Measurements from ENCODE around the gene HCN3.
A peak's percentile ranks its signal among the peaks of the same experiment; 100 is the strongest.

HCN3 gene

DNA sequence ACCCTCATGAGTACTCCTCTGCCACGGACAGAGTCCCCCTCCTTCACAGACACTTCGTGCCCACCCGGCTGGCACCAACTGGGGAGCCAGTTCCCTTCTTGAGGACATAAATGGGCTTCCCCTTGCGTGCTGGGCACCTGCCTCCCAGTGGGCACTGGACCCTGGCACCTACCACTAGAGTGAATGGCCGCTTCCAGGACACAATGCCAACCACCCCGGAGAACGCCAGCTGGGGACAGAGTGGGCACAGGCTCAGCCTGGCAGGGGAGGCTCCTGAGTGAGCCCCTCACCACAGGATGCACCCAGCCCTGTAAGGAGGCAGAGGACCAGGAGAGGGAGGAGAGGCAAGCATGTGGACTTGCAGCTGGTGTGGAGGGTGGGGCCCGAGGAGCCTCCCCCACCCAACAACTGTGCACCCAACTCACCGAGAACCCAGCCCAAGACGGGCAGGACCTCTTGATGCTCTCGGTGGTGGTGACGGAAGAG, 23.0 kb upstream of the HCN3 start:
- DNase-seq (ENCODE audit: low read depth in 1 of 2, low spot score in 1 of 2): no peak

DNA sequence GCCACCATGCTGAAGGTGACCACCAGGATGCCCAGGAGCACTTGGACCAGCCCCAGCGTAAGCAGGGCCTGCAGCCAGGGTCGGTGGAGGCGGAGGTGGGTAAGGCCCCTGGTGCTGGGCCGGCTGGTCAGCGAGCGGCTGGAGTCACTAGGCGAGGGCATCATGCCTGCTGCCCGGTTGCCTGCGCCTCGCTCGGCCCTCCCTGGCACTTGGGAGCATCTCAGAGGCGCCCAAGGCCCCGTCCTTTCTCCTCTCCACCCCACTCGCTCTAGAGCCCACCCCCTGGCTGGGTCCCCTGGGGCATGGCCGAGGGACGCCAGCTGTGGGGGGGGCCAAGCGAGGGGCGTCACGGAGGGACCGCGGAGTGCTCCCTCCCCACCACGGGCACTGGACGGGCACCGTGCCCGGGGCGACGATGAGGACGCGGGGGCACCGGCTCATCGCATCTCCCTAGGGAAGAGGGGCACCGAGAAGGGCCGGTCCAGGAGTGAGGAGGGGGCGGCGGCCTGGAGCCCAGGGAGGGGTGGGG, 22.5 kb upstream of the HCN3 start:
- DNase-seq (ENCODE audit: low read depth in 1 of 2, low spot score in 1 of 2): no peak

DNA sequence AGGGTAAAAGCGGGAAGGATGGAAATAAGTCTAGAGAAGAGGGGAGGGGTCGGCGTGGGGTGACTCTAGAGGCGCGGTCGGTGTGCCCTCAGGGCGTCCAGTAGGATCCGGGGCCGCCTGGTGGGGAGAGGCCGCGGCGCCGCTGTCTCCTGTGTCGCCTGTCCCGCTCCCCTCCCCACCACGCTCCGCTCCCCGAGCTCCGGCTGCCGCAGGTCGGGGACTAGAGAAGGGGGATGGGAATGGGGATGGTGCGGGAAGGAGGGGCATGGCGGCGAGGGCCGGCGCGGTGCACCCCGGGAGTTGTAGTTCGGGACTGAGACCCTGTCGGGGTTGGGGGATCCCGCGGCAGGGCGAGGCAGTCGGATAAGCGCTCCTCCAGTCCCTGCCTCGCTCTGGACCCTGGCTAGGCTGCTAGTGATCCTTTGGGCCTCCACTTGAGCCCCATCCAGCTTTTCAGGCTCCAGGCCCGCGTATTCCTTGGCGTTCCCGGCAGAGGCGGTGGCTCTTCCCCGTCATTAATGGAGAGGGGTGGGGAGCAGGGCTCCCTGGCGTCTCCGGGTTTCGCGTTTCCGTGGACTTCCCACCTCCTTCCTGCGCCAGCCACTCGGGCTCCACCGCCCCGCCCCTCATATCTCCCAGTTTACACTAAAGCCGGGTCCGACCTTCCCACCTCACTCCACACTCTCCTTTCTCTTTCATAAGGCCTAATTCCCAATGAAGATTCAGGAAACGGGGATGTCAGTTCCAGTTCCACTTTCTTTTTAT, 21.8 kb upstream of the HCN3 start, which contains the start of gene ENTREP3:
Gene ENTREP3 (minus strand): TSS at position 241 of the 765 bp plus-strand sequence. CDS start 606 bp downstream, outside the sequence.
- peak; percentile 42 to 68 for DNase-seq (ENCODE audit: low read depth in 1 of 2, low spot score in 1 of 2)

GRCh38 chr1:155256058-155256852, 21.0 kb upstream of the HCN3 start:
- DNase-seq (ENCODE audit: low read depth in 1 of 2, low spot score in 1 of 2): no peak

GRCh38 chr1:155260276-155260675, 17.0 kb upstream of the HCN3 start:
- no peak for DNase-seq (ENCODE audit: low read depth in 1 of 2, low spot score in 1 of 2)

- no peak for DNase-seq (ENCODE audit: low read depth in 1 of 2, low spot score in 1 of 2)
Measured at GRCh38 chr1:155261493-155261851, 15.8 kb upstream of the HCN3 start.

GRCh38 chr1:155261852-155262673, 15.2 kb upstream of the HCN3 start, which contains the start of gene SCAMP3:
Gene SCAMP3, minus strand, starts transcription at chr1:155262360. Its CDS starts 209 bp downstream, at chr1:155262151.
- peak; percentile 69 to 70 for DNase-seq (ENCODE audit: low read depth in 1 of 2, low spot score in 1 of 2)

DNA sequence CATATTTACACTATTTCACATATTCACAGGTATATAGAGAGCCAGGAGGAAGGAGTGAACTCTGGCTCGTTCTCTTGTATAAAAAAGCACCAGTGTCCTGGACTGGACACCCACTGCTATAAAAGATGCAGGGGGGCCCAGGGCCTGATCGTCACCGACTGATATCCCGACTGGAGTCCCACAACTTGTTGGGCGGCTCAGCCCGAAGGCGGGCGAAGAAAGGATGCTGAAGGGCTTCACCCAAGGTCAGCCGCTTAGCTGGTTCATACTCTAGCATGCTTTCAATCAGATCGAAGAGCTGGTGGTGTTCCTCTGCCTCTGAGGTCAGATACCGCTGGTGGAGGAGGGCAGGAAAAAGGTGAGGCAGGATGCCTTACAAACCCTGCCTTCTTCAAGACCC, 14.2 kb upstream of the HCN3 start:
- no peak for DNase-seq (ENCODE audit: low read depth in 1 of 2, low spot score in 1 of 2)

- no peak for DNase-seq (ENCODE audit: low read depth in 1 of 2, low spot score in 1 of 2)
Measured at GRCh38 chr1:155266553-155266952, 10.7 kb upstream of the HCN3 start.

- DNase-seq (ENCODE audit: low read depth in 1 of 2, low spot score in 1 of 2): no peak
Measured at GRCh38 chr1:155267373-155267772, 9.9 kb upstream of the HCN3 start.

DNA sequence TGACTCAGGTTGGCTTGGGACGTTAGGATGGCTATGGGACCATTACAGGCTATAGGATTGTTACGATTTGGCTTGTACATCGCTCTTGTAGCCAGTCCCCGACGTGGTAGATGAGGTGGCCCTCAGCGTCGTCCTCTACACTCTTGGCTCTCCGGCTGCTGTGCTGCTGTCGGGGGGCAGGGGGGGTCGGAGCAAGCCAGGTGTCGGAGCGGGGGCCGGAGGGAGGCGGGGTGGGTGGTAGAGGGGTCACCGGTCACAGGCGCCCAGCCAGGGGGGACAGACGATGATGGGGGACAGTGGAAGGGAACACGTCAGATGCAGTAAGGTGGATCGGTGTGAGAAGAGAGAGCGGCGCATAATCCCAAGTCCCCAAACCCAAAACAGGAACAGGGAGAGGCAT, 8.6 kb upstream of the HCN3 start:
- DNase-seq (ENCODE audit: low read depth in 1 of 2, low spot score in 1 of 2): no peak

DNA sequence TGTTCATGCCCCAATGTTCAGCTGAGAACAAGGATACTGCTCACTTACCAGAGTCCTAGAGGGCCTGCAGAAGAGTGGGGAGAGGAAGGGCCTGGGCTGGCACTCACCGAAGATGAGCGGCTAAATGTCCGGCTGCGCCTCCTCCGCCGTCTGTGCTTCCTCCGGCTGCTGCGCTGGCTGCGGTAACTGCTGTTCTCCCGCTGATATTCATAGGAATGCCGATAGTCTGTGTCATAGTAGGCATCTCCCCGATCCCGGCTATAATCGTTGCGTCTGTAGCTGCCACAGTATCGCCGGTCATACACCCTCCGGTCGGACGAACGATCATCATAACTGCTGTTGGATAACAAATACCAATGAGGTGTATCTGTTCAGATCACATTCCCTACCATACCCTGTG, 7.9 kb upstream of the HCN3 start:
- no peak for DNase-seq (ENCODE audit: low read depth in 1 of 2, low spot score in 1 of 2)

GRCh38 chr1:155272466-155273342, 4.6 kb upstream of the HCN3 start:
- DNase-seq (ENCODE audit: low read depth in 1 of 2, low spot score in 1 of 2): no peak

- DNase-seq (ENCODE audit: low read depth in 1 of 2, low spot score in 1 of 2): peak; percentile 88 to 95
Measured at GRCh38 chr1:155273343-155274245, 3.7 kb upstream of the HCN3 start, which contains the start of gene CLK2. Gene CLK2, minus strand, starts transcription at chr1:155273504. Its CDS starts 2,527 bp downstream, at chr1:155270977.

DNA sequence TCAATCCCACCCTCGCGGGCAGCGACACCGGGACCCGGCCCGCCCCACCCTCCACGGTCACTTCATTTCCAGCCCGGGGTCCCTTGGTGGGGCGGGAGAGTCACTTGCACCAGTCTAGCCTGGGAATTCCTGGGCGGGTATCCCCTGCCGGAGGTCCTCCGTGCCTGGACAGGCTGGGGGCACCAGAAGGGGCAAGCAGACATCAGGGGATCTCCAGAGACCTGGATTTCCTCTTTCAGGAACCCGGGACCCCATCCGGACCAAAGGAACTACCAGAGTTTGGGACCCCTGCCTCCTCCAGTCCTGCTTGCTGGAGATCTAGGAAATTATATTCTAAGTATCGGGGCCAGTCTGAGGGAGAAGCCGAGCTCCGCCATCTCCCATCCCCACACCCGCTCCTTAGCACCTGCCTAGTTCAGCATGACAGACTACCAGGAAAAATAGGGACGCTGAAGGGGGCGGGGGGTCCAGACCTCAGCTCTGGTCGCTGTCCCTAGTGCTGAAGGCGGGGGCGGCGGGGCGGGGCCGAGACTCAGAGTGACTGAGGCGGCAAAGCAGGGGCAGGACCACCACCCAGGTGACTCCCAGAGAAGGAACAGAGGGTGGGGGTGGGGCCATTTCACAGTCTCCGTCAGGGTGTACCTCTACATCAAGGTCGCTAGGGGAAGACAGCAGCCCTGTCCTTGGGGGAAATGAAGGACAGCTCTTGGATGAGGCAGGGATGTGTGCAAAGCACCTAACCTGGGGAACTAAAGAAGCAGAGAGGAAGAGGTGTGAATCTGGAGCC, 832 bp downstream of the HCN3 start:
- DNase-seq (ENCODE audit: low read depth in 1 of 2, low spot score in 1 of 2): peak; percentile 48 to 66

DNA sequence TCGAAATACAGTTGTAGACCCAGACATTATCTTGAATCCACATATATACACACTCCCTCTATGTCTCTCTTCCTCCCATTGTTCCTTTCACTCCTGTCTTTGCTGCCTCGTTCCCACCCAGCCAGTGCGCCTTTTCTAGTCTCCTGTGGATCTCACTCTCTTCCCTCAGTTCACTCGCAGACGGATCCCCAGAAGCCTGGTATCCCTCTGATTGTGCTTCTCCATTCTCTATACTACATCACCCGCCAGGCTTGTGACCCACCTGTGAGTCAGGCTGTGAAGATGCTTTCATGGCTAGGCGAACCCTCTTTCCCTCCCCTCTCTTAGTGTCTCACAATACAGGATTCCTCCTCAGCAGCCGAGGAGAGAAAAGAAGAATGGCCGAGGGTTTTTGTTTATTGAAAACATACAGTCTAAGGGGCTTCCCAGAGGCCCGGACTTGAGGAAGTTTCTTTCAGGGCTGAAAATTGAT, 1.5 kb downstream of the HCN3 start:
- no peak for DNase-seq (ENCODE audit: low read depth in 1 of 2, low spot score in 1 of 2)

- no peak for DNase-seq (ENCODE audit: low read depth in 1 of 2, low spot score in 1 of 2)
Measured at GRCh38 chr1:155279268-155279667, 2.0 kb downstream of the HCN3 start.

GRCh38 chr1:155282488-155283091, 5.3 kb downstream of the HCN3 start:
- DNase-seq (ENCODE audit: low read depth in 1 of 2, low spot score in 1 of 2): no peak

Measured in stimulated activated CD4-positive, alpha-beta T cell treated with anti-CD3 and anti-CD28 coated beads, Interleukin-15, amount 100 ng/mL, for 1 hour (primary cell).